Parathyroid adenoma (tissue), 2 donors: ENCODE results near the gene KIAA1671.

Source experiments
- H2AFZ ChIP-seq: fragments of 300-600 bp; sonication (generic); one replicate; pipeline ENCODE4 v1.7.0; 2017; ENCODE audit warnings: antibody characterized with exemption, mild to moderate bottlenecking
- H3K27ac ChIP-seq: fragments of 300-600 bp; sonication (generic); one replicate; pipeline ENCODE4 v1.7.0; 2017
- H3K27me3 ChIP-seq: fragments of 300-600 bp; sonication (generic); one replicate; pipeline ENCODE4 v1.7.0; 2017; ENCODE audit warnings: low read length; ENCODE audit not compliant: control insufficient read depth, insufficient read depth
- H3K36me3 ChIP-seq: fragments of 300-600 bp; sonication (generic); one replicate; pipeline ENCODE4 v1.7.0; 2017; ENCODE audit warnings: low read length; ENCODE audit not compliant: control insufficient read depth, insufficient read depth
- H3K4me1 ChIP-seq: fragments of 300-600 bp; sonication (generic); one replicate; pipeline ENCODE4 v1.7.0; 2017; ENCODE audit warnings: control low read depth
- H3K4me2 ChIP-seq: fragments of 300-600 bp; sonication (generic); one replicate; pipeline ENCODE4 v1.7.0; 2017; ENCODE audit warnings: low read length
- H3K4me3 ChIP-seq: fragments of 300-600 bp; sonication (generic); one replicate; pipeline ENCODE4 v1.7.0; 2017; ENCODE audit warnings: low read depth, low read length
- H3K79me2 ChIP-seq: fragments of 300-600 bp; sonication (generic); one replicate; pipeline ENCODE4 v1.7.0; 2017; ENCODE audit warnings: control low read depth
- H3K9ac ChIP-seq: fragments of 300-600 bp; sonication (generic); one replicate; pipeline ENCODE4 v1.7.0; 2017; ENCODE audit warnings: mild to moderate bottlenecking
- H3K9me3 ChIP-seq: fragments of 300-600 bp; sonication (generic); one replicate; pipeline ENCODE4 v1.7.0; 2017; ENCODE audit warnings: low read length; ENCODE audit not compliant: control insufficient read depth
- CTCF ChIP-seq: fragments of 300-600 bp; sonication (generic); IDR thresholded peaks from one replicate; pipeline ENCODE4 v1.7.0; 2017; ENCODE audit warnings: antibody characterized with exemption, mild to moderate bottlenecking
- donor health status: primary hyperparathyroidism.

KIAA1671 gene

GRCh38 chr22:25122136-25122764 lies 169.7 kb downstream of the KIAA1671 start:
- no peak overlapping the region for H2AFZ ChIP-seq
- no peak overlapping the region for H3K4me3 ChIP-seq
- H3K27me3 ChIP-seq, result no peaks in the 10 kb centered on the region
- no peak overlapping the region for H3K4me2 ChIP-seq
- H3K79me2 ChIP-seq, result no peaks in the 10 kb centered on the region
- TF ChIP-seq CTCF, result no peak
- no peaks in the 10 kb centered on the region for H3K9me3 ChIP-seq
- H3K4me1 ChIP-seq, result peaks cover 9% of the 10 kb centered on the region
- no peak overlapping the region for H3K27ac ChIP-seq
- no peak overlapping the region for H3K9ac ChIP-seq
- H3K36me3 ChIP-seq, result no peaks in the 10 kb centered on the region

- Histone ChIP-seq H3K27me3 (no peaks in the 10 kb centered on the region), H3K27ac (no peak overlapping the region), H3K79me2 (no peaks in the 10 kb centered on the region), H3K4me2 (no peak overlapping the region), H3K36me3 (no peaks in the 10 kb centered on the region), H2AFZ (no peak overlapping the region), H3K4me3 (no peak overlapping the region), H3K9ac (no peak overlapping the region), H3K4me1 (peaks cover 9% of the 10 kb centered on the region), H3K9me3 (no peaks in the 10 kb centered on the region)
- TF ChIP-seq CTCF, result no peak
These were observed 171.2 kb downstream of the KIAA1671 start for GRCh38 chr22:25123677-25124076.

- no peaks in the 10 kb centered on the region for H3K27me3 ChIP-seq
- no peak overlapping the region for H2AFZ ChIP-seq
- H3K79me2 ChIP-seq, result no peaks in the 10 kb centered on the region
- H3K9me3 ChIP-seq, result no peaks in the 10 kb centered on the region
- no peak for TF ChIP-seq CTCF
- H3K36me3 ChIP-seq, result no peaks in the 10 kb centered on the region
- H3K9ac ChIP-seq, result no peak overlapping the region
- H3K27ac ChIP-seq, result peak overlapping the region; percentile 42
- no peak overlapping the region for H3K4me2 ChIP-seq
- H3K4me3 ChIP-seq, result no peak overlapping the region
- H3K4me1 ChIP-seq, result peaks cover 9% of the 10 kb centered on the region
These were observed 173.3 kb downstream of the KIAA1671 start for GRCh38 chr22:25125693-25126357.

GRCh38 chr22:25126510-25126909 lies 174.0 kb downstream of the KIAA1671 start:
- H3K27me3 ChIP-seq, result no peaks in the 10 kb centered on the region
- no peak overlapping the region for H3K9ac ChIP-seq
- no peak for TF ChIP-seq CTCF
- H3K9me3 ChIP-seq, result no peaks in the 10 kb centered on the region
- no peak overlapping the region for H3K27ac ChIP-seq
- peaks cover 9% of the 10 kb centered on the region for H3K4me1 ChIP-seq
- H2AFZ ChIP-seq, result no peak overlapping the region
- H3K36me3 ChIP-seq, result no peaks in the 10 kb centered on the region
- H3K4me3 ChIP-seq, result no peak overlapping the region
- no peaks in the 10 kb centered on the region for H3K79me2 ChIP-seq
- H3K4me2 ChIP-seq, result no peak overlapping the region

- Histone ChIP-seq H3K4me3 (no peak overlapping the region), H3K27ac (no peak overlapping the region)
These were observed 174.8 kb downstream of the KIAA1671 start for GRCh38 chr22:25127318-25127717.

More at GRCh38 chr22:25127318-25127717, 174.8 kb downstream of the KIAA1671 start:
- TF ChIP-seq CTCF, result no peak
- H3K9ac ChIP-seq, result no peak overlapping the region
- H3K27me3 ChIP-seq, result no peaks in the 10 kb centered on the region
- no peak overlapping the region for H2AFZ ChIP-seq
- no peaks in the 10 kb centered on the region for H3K9me3 ChIP-seq
- no peaks in the 10 kb centered on the region for H3K36me3 ChIP-seq
- H3K79me2 ChIP-seq, result no peaks in the 10 kb centered on the region
- H3K4me1 ChIP-seq, result peaks cover 9% of the 10 kb centered on the region
- H3K4me2 ChIP-seq, result no peak overlapping the region
